ENCODE data around the gene C19orf73. TPM values are rescaled to one million over a fixed set of nuclear protein-coding genes. Genes with fewer than 3 reads are reported as not detected.
A peak's percentile ranks its signal among the peaks of the same experiment; 100 is the strongest.

Gene C19orf73
- total RNA-seq, 4 donors from 2014 or later, result 0.83 to 3.3 (median 1.9) TPM

DNA sequence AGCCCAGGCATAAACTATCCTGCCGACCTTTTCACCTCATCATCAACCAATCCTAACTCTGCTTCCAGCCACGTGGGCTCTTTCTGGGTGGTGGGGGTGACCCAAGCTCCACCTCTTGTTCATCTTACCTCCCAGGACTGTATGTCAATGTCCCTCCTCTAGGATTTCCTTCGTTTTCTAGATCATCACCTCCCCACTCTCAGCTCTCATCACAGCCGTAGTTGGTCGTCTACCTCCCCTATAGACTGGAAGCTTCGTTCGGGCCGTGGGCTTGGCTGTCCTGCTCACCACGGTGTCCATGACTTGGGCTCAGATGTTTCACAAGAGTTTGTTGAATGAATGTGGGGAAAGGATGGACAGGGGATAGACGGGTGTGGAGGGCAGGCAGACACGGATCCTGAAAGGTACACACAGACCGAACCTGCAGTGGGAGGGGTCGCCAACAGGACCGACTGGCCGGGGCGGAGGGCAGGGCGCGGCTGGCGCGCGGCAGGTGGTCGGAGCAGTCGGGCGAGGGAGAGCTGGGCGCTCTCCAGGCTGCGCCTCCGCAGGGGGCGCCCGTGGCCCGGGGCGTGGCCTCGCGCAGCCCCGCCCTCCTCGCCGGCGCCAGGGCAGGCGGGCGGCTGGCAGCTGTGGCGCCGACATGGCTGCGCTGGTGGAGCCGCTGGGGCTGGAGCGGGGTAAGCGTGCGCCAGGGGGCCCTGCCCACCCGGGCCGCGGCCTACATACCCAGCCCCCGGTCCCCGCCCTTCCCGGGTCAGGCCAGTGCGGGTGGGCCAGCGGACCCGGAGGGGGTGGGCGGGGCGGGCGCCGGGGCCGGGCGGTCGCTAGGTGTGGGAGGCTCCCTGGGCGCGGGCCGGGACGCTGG lies 4.9 kb downstream of the C19orf73 start, which contains the start of gene LIN7B:
Gene LIN7B, plus strand, starts transcription at position 609 of the 868 bp plus-strand sequence. Its CDS starts 35 bp downstream, at position 644.
- TF ChIP-seq, protein P1, sequence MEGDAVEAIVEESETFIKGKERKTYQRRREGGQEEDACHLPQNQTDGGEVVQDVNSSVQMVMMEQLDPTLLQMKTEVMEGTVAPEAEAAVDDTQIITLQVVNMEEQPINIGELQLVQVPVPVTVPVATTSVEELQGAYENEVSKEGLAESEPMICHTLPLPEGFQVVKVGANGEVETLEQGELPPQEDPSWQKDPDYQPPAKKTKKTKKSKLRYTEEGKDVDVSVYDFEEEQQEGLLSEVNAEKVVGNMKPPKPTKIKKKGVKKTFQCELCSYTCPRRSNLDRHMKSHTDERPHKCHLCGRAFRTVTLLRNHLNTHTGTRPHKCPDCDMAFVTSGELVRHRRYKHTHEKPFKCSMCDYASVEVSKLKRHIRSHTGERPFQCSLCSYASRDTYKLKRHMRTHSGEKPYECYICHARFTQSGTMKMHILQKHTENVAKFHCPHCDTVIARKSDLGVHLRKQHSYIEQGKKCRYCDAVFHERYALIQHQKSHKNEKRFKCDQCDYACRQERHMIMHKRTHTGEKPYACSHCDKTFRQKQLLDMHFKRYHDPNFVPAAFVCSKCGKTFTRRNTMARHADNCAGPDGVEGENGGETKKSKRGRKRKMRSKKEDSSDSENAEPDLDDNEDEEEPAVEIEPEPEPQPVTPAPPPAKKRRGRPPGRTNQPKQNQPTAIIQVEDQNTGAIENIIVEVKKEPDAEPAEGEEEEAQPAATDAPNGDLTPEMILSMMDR (IDR thresholded peaks at IDR 0.05), result peak; percentile 45 to 70 (median 67)
- no peak for TF ChIP-seq POLR2A (IDR thresholded peaks at IDR 0.05; ENCODE audit: low read depth)
- Histone ChIP-seq H3K4me3 (peak within 1 kb of the TSS; percentile 89 to 97 (median 93)), H3K27me3 (no peaks in the 10 kb centered on the region), H3K36me3 (peaks cover 3 to 6% (median 5%) of the 10 kb centered on the region in 4 donors), H3K4me1 (peaks cover 34 to 55% (median 44%) of the 10 kb centered on the region in 4 donors), H3K9me3 (no peaks in the 10 kb centered on the region), H3K27ac (replicated peaks in 1 of 4) (peak within 1 kb of the TSS; percentile 84 to 91 (median 90))
- 2% methylated on average over 40 of the region's 66 CpGs for WGBS
- DNase-seq (ENCODE audit: extremely low spot score), result no peak
- intact Hi-C loops (cut with DNase I), result loop anchor here (5.0 kb wide), 1 partner anchor 33 kb away; no protein-coding TSS in a partner anchor

DNA sequence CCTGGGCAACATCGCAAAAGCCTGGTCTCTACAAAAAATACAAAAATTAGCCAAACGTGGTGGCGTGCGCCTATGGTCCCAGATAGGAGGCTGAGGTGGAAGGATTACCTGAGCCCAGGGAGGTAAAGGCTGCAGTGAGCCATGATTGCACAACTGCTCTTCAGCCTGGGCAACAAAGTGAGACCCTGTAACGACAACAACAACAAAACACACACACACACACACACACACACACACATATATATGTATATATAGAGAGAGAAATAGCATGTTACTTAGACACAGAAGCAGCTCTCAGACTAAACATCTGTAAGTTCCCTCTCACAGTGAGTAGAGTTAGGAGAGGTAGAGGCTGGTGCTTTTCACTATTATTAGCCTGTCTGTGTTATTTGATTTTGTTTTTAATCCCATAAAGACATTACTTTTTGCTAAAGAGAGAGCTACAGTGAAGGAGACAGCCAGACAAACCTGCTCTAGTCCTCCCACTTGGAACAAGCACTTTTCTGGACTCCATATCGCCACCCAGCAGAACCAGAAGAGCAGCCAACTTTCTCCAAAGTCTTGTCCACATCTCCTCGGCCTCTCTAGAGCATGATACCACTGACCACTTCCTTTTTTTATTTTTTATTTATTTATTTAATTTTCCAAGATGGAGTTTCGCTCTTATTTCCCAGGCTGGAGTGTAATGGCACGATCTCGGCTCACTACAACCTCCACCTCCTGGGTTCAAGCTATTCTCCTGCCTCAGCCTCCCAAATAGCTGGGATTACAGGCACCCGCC lies 7.5 kb downstream of the C19orf73 start:
- peaks cover 23 to 44% (median 28%) of the 10 kb centered on the region in 4 donors for H3K4me1 ChIP-seq
- intact Hi-C loops (cut with DNase I), result loop anchor here (5.0 kb wide), 1 partner anchor 36 kb away; no protein-coding TSS in a partner anchor
- DNase-seq (ENCODE audit: extremely low spot score), result no peak
- WGBS, result 84% methylated on average over 11 of the region's 11 CpGs
- peaks cover 23 to 32% (median 30%) of the 10 kb centered on the region in 4 donors for H3K36me3 ChIP-seq
- no peaks in the 10 kb centered on the region for H3K9me3 ChIP-seq
- TF ChIP-seq POLR2A (IDR thresholded peaks at IDR 0.05; ENCODE audit: low read depth) (no peak), POLR2AphosphoS5 (IDR thresholded peaks at IDR 0.05) (no peak), EP300 (IDR thresholded peaks at IDR 0.05) (no peak)
- TF ChIP-seq, protein P1 (IDR thresholded peaks at IDR 0.05), result no peak
- H3K27me3 ChIP-seq, result no peaks in the 10 kb centered on the region
- no peak overlapping the region for H3K27ac ChIP-seq (replicated peaks in 1 of 4)
- no peak overlapping the region for H3K4me3 ChIP-seq

DNA sequence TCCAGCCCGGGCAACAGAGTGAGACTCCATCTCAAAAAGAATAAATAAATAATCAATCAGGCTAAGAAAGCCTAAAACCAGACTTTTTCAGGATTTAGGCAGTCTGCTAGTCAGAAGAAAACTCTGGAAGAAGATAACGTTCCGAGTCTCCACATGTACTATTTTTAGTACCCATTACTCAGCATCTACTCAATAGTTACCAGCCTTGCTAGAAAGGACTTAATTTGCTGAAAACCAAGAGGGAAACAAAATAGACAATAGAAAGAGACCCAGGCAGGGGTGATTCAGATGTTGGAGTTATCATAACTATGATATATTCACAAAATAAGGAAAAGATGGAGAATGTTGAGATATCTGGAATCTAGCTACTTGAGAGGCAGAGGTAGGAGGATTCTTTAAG lies 8.4 kb downstream of the C19orf73 start:
- no peak for DNase-seq (ENCODE audit: extremely low spot score)
- TF ChIP-seq EP300 (IDR thresholded peaks at IDR 0.05) (no peak), POLR2A (IDR thresholded peaks at IDR 0.05; ENCODE audit: low read depth) (no peak), POLR2AphosphoS5 (IDR thresholded peaks at IDR 0.05) (no peak)
- TF ChIP-seq, protein P1 (IDR thresholded peaks at IDR 0.05), result no peak
- Histone ChIP-seq H3K9me3 (no peaks in the 10 kb centered on the region), H3K27ac (replicated peaks in 1 of 4) (no peak overlapping the region), H3K4me1 (peaks cover 23 to 47% (median 28%) of the 10 kb centered on the region in 4 donors), H3K27me3 (no peaks in the 10 kb centered on the region), H3K4me3 (no peak overlapping the region), H3K36me3 (peaks cover 31 to 37% (median 36%) of the 10 kb centered on the region in 4 donors)
- intact Hi-C loops (cut with DNase I), result loop anchor here (5.0 kb wide), 1 partner anchor 37 kb away; no protein-coding TSS in a partner anchor
- 35% methylated on average over 3 of the region's 3 CpGs for WGBS

DNA sequence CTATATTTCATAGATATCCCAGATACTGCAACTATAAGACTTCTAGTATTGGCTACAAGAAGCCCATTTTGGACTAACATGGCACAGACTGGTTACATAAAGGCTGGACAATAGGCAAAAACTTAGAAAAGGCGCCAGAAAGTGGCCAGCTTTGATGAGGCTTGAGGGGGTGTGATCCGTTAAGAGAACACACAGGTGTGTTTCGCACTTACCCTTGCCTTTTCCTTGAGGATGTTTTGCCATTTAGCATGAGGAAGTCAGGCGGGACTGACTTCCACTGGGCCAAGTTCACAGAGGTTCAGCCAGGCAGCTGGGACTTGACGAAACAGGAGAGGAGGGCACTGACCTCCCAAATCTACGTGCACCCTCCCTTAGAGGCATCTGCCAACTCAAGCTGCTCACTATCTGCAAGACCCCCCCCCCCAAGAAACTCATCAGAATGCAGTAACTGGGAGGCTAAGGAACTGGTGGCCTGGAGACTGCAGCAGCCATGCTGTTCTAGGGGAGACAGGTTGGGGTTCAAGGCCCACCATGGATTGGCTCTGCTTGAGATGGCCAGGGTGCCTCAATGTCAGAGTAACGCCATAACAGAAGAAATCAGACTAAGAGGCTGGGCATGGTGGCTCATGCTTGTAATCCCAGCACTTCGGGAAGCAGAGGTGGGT lies 9.2 kb downstream of the C19orf73 start:
- peaks cover 19 to 40% (median 21%) of the 10 kb centered on the region in 4 donors for H3K4me1 ChIP-seq
- intact Hi-C loops (cut with DNase I), result loop anchor here (5.0 kb wide), 1 partner anchor 38 kb away; no protein-coding TSS in a partner anchor
- H3K36me3 ChIP-seq, result peaks cover 40 to 46% (median 45%) of the 10 kb centered on the region in 4 donors
- no peaks in the 10 kb centered on the region for H3K9me3 ChIP-seq
- 78% methylated on average over 8 of the region's 8 CpGs for WGBS
- H3K27me3 ChIP-seq, result no peaks in the 10 kb centered on the region
- H3K27ac ChIP-seq (replicated peaks in 1 of 4), result no peak overlapping the region
- DNase-seq (ENCODE audit: extremely low spot score), result no peak
- no peak overlapping the region for H3K4me3 ChIP-seq
- TF ChIP-seq POLR2AphosphoS5 (IDR thresholded peaks at IDR 0.05) (no peak), EP300 (IDR thresholded peaks at IDR 0.05) (no peak), POLR2A (IDR thresholded peaks at IDR 0.05; ENCODE audit: low read depth) (no peak)
- TF ChIP-seq, protein P1 (IDR thresholded peaks at IDR 0.05), result no peak

Measured in esophagus muscularis mucosa (tissue), 4 donors.